H1 (cell line): ENCODE measurements around the gene BSCL2. TPM values are rescaled to one million over a fixed set of nuclear protein-coding genes. Genes with fewer than 3 reads are reported as not detected.
A peak's percentile ranks its signal among the peaks of the same experiment; 100 is the strongest.

ENCODE experiments used
- BACH1 ChIP-seq: IDR thresholded peaks from 2 replicates; pipeline ENCODE4 v1.6.1; 2012; ENCODE audit warnings: low read length, improper control_type of control experiment
- BCL11A ChIP-seq, 2 experiments: IDR thresholded peaks; one replicate each; pipeline ENCODE4 v1.6.1; 2011; ENCODE audit warnings: low read depth in 2 of 2, low read length in 2 of 2, mild to moderate bottlenecking in 2 of 2
- BRCA1 ChIP-seq: IDR thresholded peaks from 2 replicates; pipeline ENCODE4 v1.6.1; 2012; ENCODE audit warnings: low read depth, low read length, improper control_type of control experiment
- CBX5 ChIP-seq: fragments of 300-800, 300-1000 bp; sonication (generic); IDR thresholded peaks from 2 replicates; pipeline ENCODE4 v1.7.1; 2016; ENCODE audit warnings: antibody characterized with exemption, low read length, low read depth
- EGR1 ChIP-seq: IDR thresholded peaks from 2 replicates; pipeline ENCODE4 v1.6.1; 2011; ENCODE audit warnings: low read depth, low read length, borderline replicate concordance
- FOSL1 ChIP-seq: IDR thresholded peaks from 2 replicates; pipeline ENCODE4 v1.6.1; 2011; ENCODE audit warnings: mild to moderate bottlenecking, low read depth, low read length, moderate library complexity; ENCODE audit not compliant: insufficient read depth
- GTF2F1 ChIP-seq: IDR thresholded peaks from 2 replicates; pipeline ENCODE4 v1.6.1; 2012; ENCODE audit warnings: low read depth, low read length, improper control_type of control experiment, borderline replicate concordance
- HDAC6 ChIP-seq: IDR thresholded peaks from one replicate; pipeline ENCODE4 v1.7.1; 2012; ENCODE audit warnings: low read depth, mild to moderate bottlenecking, inconsistent platforms, low read length, moderate library complexity
- JUND ChIP-seq: IDR thresholded peaks from 2 replicates; pipeline ENCODE4 v1.6.1; 2011; ENCODE audit warnings: mild to moderate bottlenecking, improper control_type of control experiment, low read length
- NANOG ChIP-seq: IDR thresholded peaks from 2 replicates; pipeline ENCODE4 v1.6.1; 2011; ENCODE audit warnings: low read length, low read depth, mild to moderate bottlenecking, inconsistent platforms; ENCODE audit not compliant: insufficient read depth, poor library complexity, severe bottlenecking
- POU5F1 ChIP-seq: IDR thresholded peaks from 2 replicates; pipeline ENCODE4 v1.6.1; 2011; ENCODE audit warnings: low read depth, mild to moderate bottlenecking, low read length, moderate library complexity
- RAD21 ChIP-seq, 2 experiments: IDR thresholded peaks in 1 of 2; conservative IDR thresholded peaks in 1 of 2; 2 replicates each; pipeline ENCODE4 v1.6.1; 2011; ENCODE audit warnings: low read depth in 2 of 2, low read length in 2 of 2, improper control_type of control experiment in 1 of 2, inconsistent platforms in 1 of 2, mild to moderate bottlenecking in 1 of 2, moderate library complexity in 1 of 2
- RBBP5 ChIP-seq: IDR thresholded peaks from 2 replicates; pipeline ENCODE4 v1.7.1; 2012; ENCODE audit warnings: low read depth, mild to moderate bottlenecking, inconsistent platforms, low read length, moderate library complexity, borderline replicate concordance
- RNF2 ChIP-seq: fragments of 200-900, 300-1000 bp; sonication (generic); IDR thresholded peaks from 2 replicates; pipeline ENCODE4 v1.7.1; 2016; ENCODE audit warnings: borderline replicate concordance, low read depth, mild to moderate bottlenecking, antibody characterized with exemption, low read length; ENCODE audit not compliant: poor library complexity, severe bottlenecking; ENCODE audit errors: missing control alignments
- RXRA ChIP-seq: IDR thresholded peaks from 2 replicates; pipeline ENCODE4 v1.6.1; 2011; ENCODE audit warnings: low read depth, mild to moderate bottlenecking, low read length, moderate library complexity; ENCODE audit not compliant: insufficient read depth
- SAP30 ChIP-seq: fragments of 300-600 bp; sonication (generic); IDR thresholded peaks from 2 replicates; pipeline ENCODE4 v1.7.1; 2012; ENCODE audit warnings: low read length, moderate library complexity, mild to moderate bottlenecking, inconsistent platforms; ENCODE audit not compliant: insufficient read depth, insufficient replicate concordance
- SIN3A ChIP-seq, 2 experiments: IDR thresholded peaks in 1 of 2; conservative IDR thresholded peaks in 1 of 2; 2 replicates each; pipeline ENCODE4 v1.6.1; 2011 to 2012; ENCODE audit warnings: low read length in 2 of 2, improper control_type of control experiment in 1 of 2, low read depth in 1 of 2, mild to moderate bottlenecking in 1 of 2
- SIX5 ChIP-seq: IDR thresholded peaks from 2 replicates; pipeline ENCODE4 v1.6.1; 2011; ENCODE audit warnings: mild to moderate bottlenecking, low read depth, low read length
- SRF ChIP-seq: IDR thresholded peaks from 2 replicates; pipeline ENCODE4 v1.6.1; 2011; ENCODE audit warnings: mild to moderate bottlenecking, low read depth, low read length, moderate library complexity
- TAF7 ChIP-seq: optimal IDR thresholded peaks from 2 replicates; pipeline ENCODE3; 2011; ENCODE audit warnings: low read depth, mild to moderate bottlenecking, inconsistent platforms, low read length, moderate library complexity, borderline replicate concordance
- polyA plus RNA-seq, 7 experiments: library from polyadenylated mRNA; depleted of rRNA in 3 of 7; stranded (reverse) in 5 of 7; unstranded in 2 of 7; fragments of >200 nt in 5 of 7; fragments of 200-250 nt in 2 of 7; gene quantifications; 1 replicate in 5 of 7; 2 replicates in 1 of 7; 4 replicates in 1 of 7; pipeline versions ENCODE4 v1.2.1 to v1.2.3, GENCODE V29; 2011 to 2013; ENCODE audit warnings: missing spikeins in 2 of 7, mixed read lengths in 2 of 7
- total RNA-seq: library from RNA; stranded (reverse); fragmentation: NEBNext Ultra II Directional; extraction: Animal tissue kit (Norgen Biotek cat#: 25700); gene quantifications from 2 replicates; pipeline ENCODE4 v1.2.1, GENCODE V29; 2021
- TF ChIP-seq, protein P1 (sequence below): IDR thresholded peaks from 2 replicates; pipeline ENCODE4 v1.6.1; 2012; ENCODE audit warnings: inconsistent platforms
- TF ChIP-seq, protein P2 (sequence below): IDR thresholded peaks from 2 replicates; pipeline ENCODE4 v1.6.1; 2011; ENCODE audit warnings: low read depth, mild to moderate bottlenecking, low read length; ENCODE audit not compliant: insufficient read depth

BSCL2 gene
- total and polyA plus RNA-seq, 2 of the 8 experiments (the other 6 are each of a cell fraction or from before 2014, with no cell fraction given) = 59.5 to 264 TPM

DNA sequence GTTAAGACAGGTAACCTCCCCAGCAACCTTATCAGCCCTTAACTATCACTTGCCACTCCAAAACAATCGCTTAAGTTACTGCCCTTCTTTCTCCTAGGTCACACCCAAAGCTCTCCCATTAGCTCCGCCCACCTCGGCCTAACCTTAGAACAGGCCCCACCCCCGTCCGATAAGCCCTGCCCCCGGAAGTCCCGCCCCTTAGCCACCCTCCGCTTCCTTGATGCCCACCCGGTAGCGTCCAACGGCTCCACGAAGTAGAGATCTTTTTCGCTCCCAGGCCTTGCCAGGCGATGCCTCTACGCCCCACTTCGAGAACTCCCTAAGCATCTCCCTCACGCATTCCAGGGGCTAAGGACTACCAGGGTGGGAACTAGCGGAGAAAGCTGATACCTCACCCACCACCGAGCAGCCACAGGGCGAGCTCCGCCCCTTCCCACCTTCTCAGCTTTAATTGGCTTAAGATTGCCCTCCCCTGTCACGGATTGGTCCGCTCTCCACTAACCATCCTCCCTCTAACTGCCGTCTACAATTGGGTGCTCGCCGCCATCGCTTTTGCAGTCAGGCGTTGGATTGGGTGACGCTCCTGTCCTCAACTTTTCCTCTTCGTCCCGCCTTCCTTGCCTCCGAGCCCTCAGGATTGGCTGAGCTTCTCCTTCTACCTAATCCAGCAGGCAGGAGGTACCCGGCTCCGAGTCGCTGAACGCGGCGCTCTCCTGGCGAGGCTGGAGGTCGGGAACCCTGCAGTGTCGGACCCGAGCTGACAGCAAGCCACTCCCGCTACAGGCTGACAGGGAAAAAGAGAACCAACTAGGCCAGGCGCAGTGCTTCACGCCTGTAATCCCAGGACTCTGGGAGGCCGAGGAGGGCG is 46.7 kb upstream of the BSCL2 start, which contains the start of gene ZBTB3 (continued):
- TF ChIP-seq FOSL1 = no peak
- TF ChIP-seq SRF = no peak
- no peak for TF ChIP-seq BCL11A (IDR thresholded peaks at IDR 0.05; ENCODE audit: low read depth in 2 of 2, low read length in 2 of 2)
- TF ChIP-seq POU5F1 = no peak
- TF ChIP-seq SIN3A (conservative IDR thresholded peaks at IDR 0.05 in 1 of 2, IDR thresholded peaks at IDR 0.05 in 1 of 2; ENCODE audit: low read depth in 1 of 2, low read length in 2 of 2) = peak; percentile 49 to 93; a peak in 3 of 4 replicates
- 0 out of 4 replicates have a peak, but pooled peaks of 1 of the 2 experiments have one; percentile 6 for TF ChIP-seq RAD21 (IDR thresholded peaks at IDR 0.05 in 1 of 2, conservative IDR thresholded peaks at IDR 0.05 in 1 of 2; ENCODE audit: low read depth in 2 of 2, low read length in 2 of 2)
- no peak for TF ChIP-seq EGR1
- TF ChIP-seq BACH1 = no peak
- no peak for TF ChIP-seq RXRA
- TF ChIP-seq BRCA1 = no peak
- TF ChIP-seq JUND = no peak
- no peak for TF ChIP-seq RBBP5
- TF ChIP-seq TAF7 = no peak
- TF ChIP-seq, protein P1, sequence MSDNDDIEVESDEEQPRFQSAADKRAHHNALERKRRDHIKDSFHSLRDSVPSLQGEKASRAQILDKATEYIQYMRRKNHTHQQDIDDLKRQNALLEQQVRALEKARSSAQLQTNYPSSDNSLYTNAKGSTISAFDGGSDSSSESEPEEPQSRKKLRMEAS = peak; percentile 59
- no peak for TF ChIP-seq SAP30
- no peak for TF ChIP-seq HDAC6
- TF ChIP-seq, protein P2, sequence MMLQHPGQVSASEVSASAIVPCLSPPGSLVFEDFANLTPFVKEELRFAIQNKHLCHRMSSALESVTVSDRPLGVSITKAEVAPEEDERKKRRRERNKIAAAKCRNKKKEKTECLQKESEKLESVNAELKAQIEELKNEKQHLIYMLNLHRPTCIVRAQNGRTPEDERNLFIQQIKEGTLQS = no peak
- no peak for TF ChIP-seq RNF2
- TF ChIP-seq NANOG = no peak
- TF ChIP-seq SIX5 = no peak
- TF ChIP-seq CBX5 = no peak
- no peak for TF ChIP-seq GTF2F1
